Measurements from ENCODE around the gene FAAP100.

Gene FAAP100

GRCh38 chr17:81556175-81556691 is 4.1 kb upstream of the FAAP100 start:
- H3K36me3 ChIP-seq (ENCODE audit: control insufficient read depth in 1 of 2, insufficient read depth in 2 of 2, low read length in 2 of 2): peaks cover 11 to 34% of the 10 kb centered on the region in 2 donors
- H3K27me3 ChIP-seq (ENCODE audit: control insufficient read depth in 1 of 2, insufficient read depth in 2 of 2, low read length in 2 of 2): no peaks in the 10 kb centered on the region
- H3K27ac ChIP-seq (ENCODE audit: low read depth, low read length): no peak overlapping the region
- H3K9me3 ChIP-seq (ENCODE audit: control insufficient read depth in 1 of 2, low read length in 2 of 2): no peaks in the 10 kb centered on the region
- H3K4me1 ChIP-seq (ENCODE audit: control insufficient read depth in 1 of 2, insufficient read depth in 2 of 2, low read length in 2 of 2): peaks cover 35 to 50% of the 10 kb centered on the region in 2 donors
- H3K4me3 ChIP-seq (ENCODE audit: low read depth in 1 of 2, low read length in 2 of 2): peak overlapping the region in 1 of 2 donors; percentile 23
- peak overlapping the region; percentile 20 to 38 for H3K9ac ChIP-seq (ENCODE audit: low read depth in 1 of 2, low read length in 2 of 2)

DNA sequence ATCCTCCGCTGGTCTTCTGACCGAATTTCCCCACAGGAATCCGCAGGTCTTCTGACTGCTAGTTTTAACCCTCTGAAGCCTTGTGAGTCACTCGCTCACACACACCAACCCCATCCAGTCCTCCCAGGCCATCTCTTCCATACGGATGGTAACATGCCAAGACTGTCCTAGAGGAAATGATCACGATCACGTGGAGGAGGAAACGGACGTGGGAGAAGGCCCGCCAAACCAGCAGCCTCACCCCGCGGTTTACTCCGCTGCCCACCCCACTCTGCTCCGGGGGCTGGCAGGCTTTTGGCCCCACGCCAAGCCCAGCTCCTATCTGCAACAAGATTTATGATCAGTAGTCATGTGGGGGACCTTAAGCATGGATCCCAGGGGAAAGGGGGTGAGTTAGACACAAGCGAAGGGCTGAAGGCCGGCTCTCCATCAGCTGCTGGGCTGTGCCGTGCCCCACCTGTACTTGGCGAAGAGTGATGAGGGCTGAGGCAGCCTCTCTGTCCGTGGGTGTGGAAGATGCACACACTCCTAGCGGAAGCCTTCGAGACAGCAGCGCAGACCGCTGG is 1.5 kb upstream of the FAAP100 start:
- no peak overlapping the region for H3K27ac ChIP-seq (ENCODE audit: low read depth, low read length)
- H3K4me1 ChIP-seq (ENCODE audit: control insufficient read depth in 1 of 2, insufficient read depth in 2 of 2, low read length in 2 of 2): peaks cover 36 to 55% of the 10 kb centered on the region in 2 donors
- no peaks in the 10 kb centered on the region for H3K27me3 ChIP-seq (ENCODE audit: control insufficient read depth in 1 of 2, insufficient read depth in 2 of 2, low read length in 2 of 2)
- peaks cover 4 to 39% of the 10 kb centered on the region in 2 donors for H3K36me3 ChIP-seq (ENCODE audit: control insufficient read depth in 1 of 2, insufficient read depth in 2 of 2, low read length in 2 of 2)
- no peaks in the 10 kb centered on the region for H3K9me3 ChIP-seq (ENCODE audit: control insufficient read depth in 1 of 2, low read length in 2 of 2)
- H3K9ac ChIP-seq (ENCODE audit: low read depth in 1 of 2, low read length in 2 of 2): peak overlapping the region; percentile 61 to 72
- H3K4me3 ChIP-seq (ENCODE audit: low read depth in 1 of 2, low read length in 2 of 2): peak overlapping the region; percentile 81 to 90

- H3K9ac ChIP-seq (ENCODE audit: low read depth in 1 of 2, low read length in 2 of 2): peak overlapping the region; percentile 61 to 72
- H3K27me3 ChIP-seq (ENCODE audit: control insufficient read depth in 1 of 2, insufficient read depth in 2 of 2, low read length in 2 of 2): no peaks in the 10 kb centered on the region
- peak overlapping the region; percentile 81 to 90 for H3K4me3 ChIP-seq (ENCODE audit: low read depth in 1 of 2, low read length in 2 of 2)
- peak overlapping the region; percentile 75 for H3K27ac ChIP-seq (ENCODE audit: low read depth, low read length)
- no peaks in the 10 kb centered on the region for H3K9me3 ChIP-seq (ENCODE audit: control insufficient read depth in 1 of 2, low read length in 2 of 2)
- peaks cover 1 to 36% of the 10 kb centered on the region in 2 donors for H3K36me3 ChIP-seq (ENCODE audit: control insufficient read depth in 1 of 2, insufficient read depth in 2 of 2, low read length in 2 of 2)
- H3K4me1 ChIP-seq (ENCODE audit: control insufficient read depth in 1 of 2, insufficient read depth in 2 of 2, low read length in 2 of 2): peaks cover 36 to 53% of the 10 kb centered on the region in 2 donors
These were observed 964 bp upstream of the FAAP100 start for GRCh38 chr17:81553018-81553615.

DNA sequence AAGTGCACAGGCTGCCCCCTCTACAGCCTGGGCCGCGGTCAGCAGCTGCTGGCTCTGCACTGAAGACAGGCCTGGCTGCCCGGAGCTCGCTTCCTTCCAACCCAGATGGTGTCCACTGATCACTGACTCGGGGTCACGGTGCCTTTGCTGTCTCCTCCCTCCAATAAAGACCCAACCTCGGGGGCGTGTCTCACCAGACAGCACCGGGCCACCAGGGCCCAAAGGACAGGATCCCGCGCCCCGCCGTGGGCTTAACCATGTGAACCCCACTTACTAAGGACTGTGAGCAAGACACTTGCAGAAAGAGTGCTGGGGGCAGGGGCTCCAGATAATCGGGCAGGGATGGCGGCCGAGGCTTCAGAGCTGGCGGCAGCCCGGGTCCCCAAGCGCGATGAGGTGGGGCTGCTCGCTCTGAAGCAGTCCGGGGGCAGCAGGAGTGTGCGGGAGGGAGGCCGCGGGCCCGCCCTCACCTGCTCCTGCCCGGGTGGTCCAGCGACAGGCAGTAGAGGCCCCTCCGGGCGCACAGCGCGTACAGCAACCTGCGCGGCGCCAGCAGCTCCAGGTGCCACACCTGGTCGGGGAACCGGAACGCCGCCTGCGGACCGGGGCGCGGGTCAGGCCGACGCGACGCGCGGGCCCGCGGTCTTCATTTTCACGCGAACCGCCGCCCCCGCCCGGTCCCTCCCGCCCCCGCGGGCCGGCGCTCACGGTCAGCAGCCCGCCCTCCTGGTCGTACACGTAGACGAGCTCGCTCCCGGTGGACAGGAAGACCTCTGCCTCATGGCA is 502 bp downstream of the FAAP100 start:
- H3K4me3 ChIP-seq (ENCODE audit: low read depth in 1 of 2, low read length in 2 of 2): peak overlapping the region; percentile 81 to 90
- H3K27ac ChIP-seq (ENCODE audit: low read depth, low read length): peak overlapping the region; percentile 75
- H3K9me3 ChIP-seq (ENCODE audit: control insufficient read depth in 1 of 2, low read length in 2 of 2): no peaks in the 10 kb centered on the region
- H3K27me3 ChIP-seq (ENCODE audit: control insufficient read depth in 1 of 2, insufficient read depth in 2 of 2, low read length in 2 of 2): no peaks in the 10 kb centered on the region
- peaks cover 0 to 36% of the 10 kb centered on the region in 2 donors for H3K36me3 ChIP-seq (ENCODE audit: control insufficient read depth in 1 of 2, insufficient read depth in 2 of 2, low read length in 2 of 2)
- H3K9ac ChIP-seq (ENCODE audit: low read depth in 1 of 2, low read length in 2 of 2): peak overlapping the region; percentile 61 to 64
- H3K4me1 ChIP-seq (ENCODE audit: control insufficient read depth in 1 of 2, insufficient read depth in 2 of 2, low read length in 2 of 2): peaks cover 23 to 38% of the 10 kb centered on the region in 2 donors

DNA sequence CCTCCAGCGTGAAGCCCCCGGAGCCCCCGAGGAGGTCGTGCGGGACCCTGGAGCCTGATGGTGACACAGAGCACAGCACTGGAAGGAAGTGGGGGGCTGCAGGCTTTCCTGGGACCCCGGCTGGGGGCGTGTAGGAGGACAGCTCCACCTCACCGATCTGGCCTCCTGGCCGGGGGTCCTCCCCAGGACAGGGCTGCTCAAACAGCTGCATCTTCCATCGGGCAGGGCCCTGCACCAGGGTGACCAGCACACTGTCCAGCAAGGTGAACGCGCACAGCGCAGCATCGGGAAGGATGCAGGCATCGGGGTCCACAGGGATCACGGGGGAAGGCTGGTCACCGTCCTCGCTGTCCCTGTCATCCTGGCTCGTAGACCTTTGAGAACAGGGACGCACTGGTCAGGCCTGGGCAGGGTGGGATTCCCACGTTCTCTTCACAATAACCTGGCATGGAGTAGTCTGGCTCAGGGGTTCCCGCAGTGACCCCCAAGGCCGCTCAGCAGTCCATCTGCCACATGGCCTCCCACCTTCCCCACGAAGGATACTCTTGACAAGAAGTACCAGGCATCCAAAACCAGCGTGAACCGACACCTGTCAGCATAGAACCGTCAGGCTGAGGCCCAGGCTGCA is 1.2 kb downstream of the FAAP100 start:
- Histone ChIP-seq H3K9me3 (ENCODE audit: control insufficient read depth in 1 of 2, low read length in 2 of 2) (no peaks in the 10 kb centered on the region), H3K27ac (ENCODE audit: low read depth, low read length) (no peak overlapping the region), H3K27me3 (ENCODE audit: control insufficient read depth in 1 of 2, insufficient read depth in 2 of 2, low read length in 2 of 2) (no peaks in the 10 kb centered on the region), H3K9ac (ENCODE audit: low read depth in 1 of 2, low read length in 2 of 2) (peak overlapping the region; percentile 61 to 64), H3K36me3 (ENCODE audit: control insufficient read depth in 1 of 2, insufficient read depth in 2 of 2, low read length in 2 of 2) (peaks cover 4 to 39% of the 10 kb centered on the region in 2 donors), H3K4me1 (ENCODE audit: control insufficient read depth in 1 of 2, insufficient read depth in 2 of 2, low read length in 2 of 2) (peaks cover 18 to 31% of the 10 kb centered on the region in 2 donors), H3K4me3 (ENCODE audit: low read depth in 1 of 2, low read length in 2 of 2) (peak overlapping the region; percentile 81 to 90)

- no peaks in the 10 kb centered on the region for H3K9me3 ChIP-seq (ENCODE audit: control insufficient read depth in 1 of 2, low read length in 2 of 2)
- peaks cover 14 to 28% of the 10 kb centered on the region in 2 donors for H3K4me1 ChIP-seq (ENCODE audit: control insufficient read depth in 1 of 2, insufficient read depth in 2 of 2, low read length in 2 of 2)
- H3K4me3 ChIP-seq (ENCODE audit: low read depth in 1 of 2, low read length in 2 of 2): no peak overlapping the region
- H3K9ac ChIP-seq (ENCODE audit: low read depth in 1 of 2, low read length in 2 of 2): no peak overlapping the region
- no peak overlapping the region for H3K27ac ChIP-seq (ENCODE audit: low read depth, low read length)
- peaks cover 7 to 46% of the 10 kb centered on the region in 2 donors for H3K36me3 ChIP-seq (ENCODE audit: control insufficient read depth in 1 of 2, insufficient read depth in 2 of 2, low read length in 2 of 2)
- no peaks in the 10 kb centered on the region for H3K27me3 ChIP-seq (ENCODE audit: control insufficient read depth in 1 of 2, insufficient read depth in 2 of 2, low read length in 2 of 2)
These were observed 1.9 kb downstream of the FAAP100 start for GRCh38 chr17:81550285-81550684.

DNA sequence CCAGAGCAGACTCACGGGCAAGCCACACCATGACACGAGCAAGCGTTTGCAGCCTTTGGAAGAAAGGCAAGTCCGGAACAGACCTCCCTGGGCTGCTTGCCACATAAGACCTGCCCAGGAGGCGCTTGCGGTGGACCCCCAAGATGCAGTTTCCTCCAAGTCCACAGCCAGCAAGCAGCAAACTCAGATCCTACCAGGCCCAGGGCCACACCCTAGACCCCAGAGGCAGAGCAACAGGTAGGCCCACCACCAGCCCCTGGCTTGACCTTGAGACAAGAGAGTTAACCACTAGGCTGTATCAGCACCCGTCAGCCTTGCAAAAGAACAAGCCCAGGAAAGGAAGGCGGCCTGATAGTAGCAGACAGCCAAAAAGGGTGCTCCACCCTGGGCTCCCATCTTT is 2.3 kb downstream of the FAAP100 start:
- Histone ChIP-seq H3K27ac (ENCODE audit: low read depth, low read length) (no peak overlapping the region), H3K27me3 (ENCODE audit: control insufficient read depth in 1 of 2, insufficient read depth in 2 of 2, low read length in 2 of 2) (no peaks in the 10 kb centered on the region), H3K9me3 (ENCODE audit: control insufficient read depth in 1 of 2, low read length in 2 of 2) (no peaks in the 10 kb centered on the region), H3K9ac (ENCODE audit: low read depth in 1 of 2, low read length in 2 of 2) (no peak overlapping the region), H3K4me3 (ENCODE audit: low read depth in 1 of 2, low read length in 2 of 2) (no peak overlapping the region), H3K4me1 (ENCODE audit: control insufficient read depth in 1 of 2, insufficient read depth in 2 of 2, low read length in 2 of 2) (peaks cover 14 to 28% of the 10 kb centered on the region in 2 donors), H3K36me3 (ENCODE audit: control insufficient read depth in 1 of 2, insufficient read depth in 2 of 2, low read length in 2 of 2) (peaks cover 9 to 49% of the 10 kb centered on the region in 2 donors)

DNA sequence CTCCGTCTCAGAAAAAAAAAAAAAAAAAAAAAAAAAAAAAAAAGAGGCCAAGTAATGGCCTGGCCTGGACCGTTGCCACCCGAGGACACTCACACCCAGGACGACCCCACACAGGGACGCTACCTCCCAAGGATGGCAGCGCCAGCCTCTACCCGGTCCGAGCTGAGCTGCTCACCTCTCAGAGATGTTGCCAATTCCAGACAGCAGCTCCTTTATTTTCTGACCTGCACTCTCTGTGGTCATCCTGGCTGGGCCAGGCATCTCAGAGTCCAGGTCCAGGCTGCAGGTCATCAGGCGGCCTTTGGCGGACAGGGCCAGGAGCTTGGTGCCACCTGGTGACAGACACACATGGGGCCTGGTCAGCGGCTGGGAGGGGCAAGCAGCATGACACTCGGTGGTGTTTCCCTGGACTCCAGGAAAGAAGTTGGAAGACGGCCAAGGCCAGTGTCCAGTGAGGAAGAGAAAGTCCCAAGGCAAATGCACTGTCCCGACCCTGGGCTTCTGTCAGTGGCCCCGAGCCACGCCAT is 3.1 kb downstream of the FAAP100 start:
- H3K9ac ChIP-seq (ENCODE audit: low read depth in 1 of 2, low read length in 2 of 2): no peak overlapping the region
- H3K27me3 ChIP-seq (ENCODE audit: control insufficient read depth in 1 of 2, insufficient read depth in 2 of 2, low read length in 2 of 2): no peaks in the 10 kb centered on the region
- H3K9me3 ChIP-seq (ENCODE audit: control insufficient read depth in 1 of 2, low read length in 2 of 2): no peaks in the 10 kb centered on the region
- H3K4me3 ChIP-seq (ENCODE audit: low read depth in 1 of 2, low read length in 2 of 2): no peak overlapping the region
- H3K27ac ChIP-seq (ENCODE audit: low read depth, low read length): no peak overlapping the region
- peaks cover 13 to 56% of the 10 kb centered on the region in 2 donors for H3K36me3 ChIP-seq (ENCODE audit: control insufficient read depth in 1 of 2, insufficient read depth in 2 of 2, low read length in 2 of 2)
- H3K4me1 ChIP-seq (ENCODE audit: control insufficient read depth in 1 of 2, insufficient read depth in 2 of 2, low read length in 2 of 2): peaks cover 14 to 25% of the 10 kb centered on the region in 2 donors

DNA sequence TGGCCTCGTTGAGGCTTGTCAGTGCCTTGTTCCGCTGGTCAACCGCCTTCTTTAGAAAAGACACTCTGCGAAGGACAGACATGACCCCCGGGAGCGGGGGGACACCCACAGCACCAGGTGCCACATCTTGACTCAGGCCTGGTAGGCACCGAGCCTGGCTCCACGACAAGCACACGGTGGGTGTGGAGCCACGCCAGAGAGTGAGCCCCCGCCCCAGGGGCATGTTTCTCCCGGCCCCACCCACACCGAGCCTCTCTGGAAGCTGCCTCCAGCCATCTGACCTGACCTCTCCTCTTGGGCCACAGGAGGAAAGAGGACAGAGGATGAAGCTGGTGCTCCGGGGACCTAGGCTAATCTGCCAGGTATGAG is 4.6 kb downstream of the FAAP100 start:
- H3K4me1 ChIP-seq (ENCODE audit: control insufficient read depth in 1 of 2, insufficient read depth in 2 of 2, low read length in 2 of 2): peaks cover 4 to 10% of the 10 kb centered on the region in 2 donors
- no peak overlapping the region for H3K9ac ChIP-seq (ENCODE audit: low read depth in 1 of 2, low read length in 2 of 2)
- peaks cover 24 to 71% of the 10 kb centered on the region in 2 donors for H3K36me3 ChIP-seq (ENCODE audit: control insufficient read depth in 1 of 2, insufficient read depth in 2 of 2, low read length in 2 of 2)
- H3K4me3 ChIP-seq (ENCODE audit: low read depth in 1 of 2, low read length in 2 of 2): no peak overlapping the region
- H3K9me3 ChIP-seq (ENCODE audit: control insufficient read depth in 1 of 2, low read length in 2 of 2): no peaks in the 10 kb centered on the region
- H3K27me3 ChIP-seq (ENCODE audit: control insufficient read depth in 1 of 2, insufficient read depth in 2 of 2, low read length in 2 of 2): no peaks in the 10 kb centered on the region
- no peak overlapping the region for H3K27ac ChIP-seq (ENCODE audit: low read depth, low read length)

Data from duodenal mucosa (tissue), 2 donors.